GM12878 (cell line): ENCODE data around the gene RNF31. TPM values are rescaled to one million over a fixed set of nuclear protein-coding genes. Genes with fewer than 3 reads are reported as not detected.

Experiments used
- CBX5 ChIP-seq: sonication (generic); IDR thresholded peaks from 2 replicates; pipeline ENCODE4 v1.6.1; 2016; ENCODE audit warnings: low read depth, moderate library complexity, mild to moderate bottlenecking, inconsistent platforms
- ETV6 ChIP-seq, 2 experiments: fragments of 450-650 bp in 1 of 2; IDR thresholded peaks in 1 of 2; conservative IDR thresholded peaks in 1 of 2; 2 replicates each; pipeline ENCODE4 v1.6.1; 2014; ENCODE audit warnings: antibody characterized with exemption in 1 of 2, borderline replicate concordance in 1 of 2, low read depth in 1 of 2, mild to moderate bottlenecking in 1 of 2, moderate library complexity in 1 of 2
- IKZF1 ChIP-seq: fragments of 450-650 bp; conservative IDR thresholded peaks from 2 replicates; pipeline ENCODE4 v1.6.1; 2017; ENCODE audit warnings: antibody characterized with exemption, mild to moderate bottlenecking
- MTA2 ChIP-seq: fragments of 450-650 bp; IDR thresholded peaks from 2 replicates; pipeline ENCODE4 v1.6.1; 2016; ENCODE audit warnings: low read depth, mild to moderate bottlenecking, moderate library complexity
- NBN ChIP-seq: fragments of 450-650 bp; IDR thresholded peaks from 2 replicates; pipeline ENCODE4 v1.6.1; 2016
- NR2F1 ChIP-seq: fragments of 450-650 bp; conservative IDR thresholded peaks from 2 replicates; pipeline ENCODE4 v1.6.1; 2017; ENCODE audit warnings: mild to moderate bottlenecking
- POLR2A ChIP-seq: IDR thresholded peaks from 2 replicates; pipeline ENCODE4 v1.6.1; 2011; ENCODE audit warnings: low read depth, mild to moderate bottlenecking, low read length
- POLR2AphosphoS2 ChIP-seq: IDR thresholded peaks from 2 replicates; pipeline ENCODE4 v1.6.1; 2011; ENCODE audit warnings: low read depth, mild to moderate bottlenecking, low read length, improper control_type of control experiment, moderate library complexity
- SUPT20H ChIP-seq: IDR thresholded peaks from 2 replicates; pipeline ENCODE4 v1.6.1; 2011; ENCODE audit warnings: low read depth, mild to moderate bottlenecking, low read length, moderate library complexity, borderline replicate concordance; ENCODE audit not compliant: control insufficient read depth
- ZBED1 ChIP-seq: IDR thresholded peaks from 2 replicates; pipeline ENCODE4 v1.6.1; 2016; ENCODE audit warnings: borderline replicate concordance
- ZZZ3 ChIP-seq: IDR thresholded peaks from 2 replicates; pipeline ENCODE4 v1.6.1; 2011; ENCODE audit warnings: low read depth; ENCODE audit not compliant: control insufficient read depth, insufficient read length
- polyA plus RNA-seq, 11 experiments: library from polyadenylated mRNA; depleted of rRNA in 4 of 11; unstranded in 6 of 11; stranded (reverse) in 5 of 11; fragments of >200 nt; fragmentation: Nextera tagmentation in 4 of 11; fragmentation: Illumina TruSeq in 1 of 11; extraction: Ambion mirVana in 4 of 11; extraction: Trizol in 1 of 11; gene quantifications; 1 replicate in 1 of 11; 2 replicates in 10 of 11; pipeline versions ENCODE4 v1.2.1 to v1.2.3, GENCODE V29; 2011 to 2016; ENCODE audit warnings: inconsistent platforms in 2 of 11, missing spikeins in 2 of 11, low read depth in 1 of 11
- total RNA-seq, 4 experiments: library from RNA; depleted of rRNA in 3 of 4; stranded (reverse); fragments of >200 nt in 3 of 4; fragmentation: Illumina TruSeq in 1 of 4; extraction: Trizol in 1 of 4; gene quantifications; 2 replicates each; pipeline versions ENCODE4 v1.2.1 to v1.2.3, GENCODE V29; 2013 to 2021
- TF ChIP-seq, protein P1 (sequence below): fragments of 150-350 bp; IDR thresholded peaks from 2 replicates; pipeline ENCODE4 v1.6.1; 2014; ENCODE audit warnings: mild to moderate bottlenecking, low read depth, low read length
- TF ChIP-seq, protein P2 (sequence below): IDR thresholded peaks from 2 replicates; pipeline ENCODE4 v1.6.1; 2011; ENCODE audit warnings: borderline replicate concordance, low read depth, mild to moderate bottlenecking, moderate library complexity, low read length; ENCODE audit not compliant: insufficient read depth, poor library complexity, severe bottlenecking
- TF ChIP-seq, protein P3 (sequence below): fragments of 450-650 bp; IDR thresholded peaks from 2 replicates; pipeline ENCODE4 v1.6.1; 2017; ENCODE audit warnings: mild to moderate bottlenecking, moderate library complexity
- TF ChIP-seq, protein P4 (sequence below): fragments of 450-650 bp; IDR thresholded peaks from 2 replicates; pipeline ENCODE4 v1.6.1; 2018; ENCODE audit warnings: borderline replicate concordance, mild to moderate bottlenecking; ENCODE audit not compliant: partially characterized antibody
- TF ChIP-seq, protein P5 (sequence below): fragments of 450-650 bp; IDR thresholded peaks from 2 replicates; pipeline ENCODE4 v1.6.1; 2018; ENCODE audit warnings: mild to moderate bottlenecking, low read depth, moderate library complexity; ENCODE audit not compliant: partially characterized antibody

Gene RNF31
- total and polyA plus RNA-seq, 10 of the 15 experiments (the other 5 are each of a cell fraction or from before 2014, with no cell fraction given): 8.5 to 92.7 (median 52.0) TPM

DNA sequence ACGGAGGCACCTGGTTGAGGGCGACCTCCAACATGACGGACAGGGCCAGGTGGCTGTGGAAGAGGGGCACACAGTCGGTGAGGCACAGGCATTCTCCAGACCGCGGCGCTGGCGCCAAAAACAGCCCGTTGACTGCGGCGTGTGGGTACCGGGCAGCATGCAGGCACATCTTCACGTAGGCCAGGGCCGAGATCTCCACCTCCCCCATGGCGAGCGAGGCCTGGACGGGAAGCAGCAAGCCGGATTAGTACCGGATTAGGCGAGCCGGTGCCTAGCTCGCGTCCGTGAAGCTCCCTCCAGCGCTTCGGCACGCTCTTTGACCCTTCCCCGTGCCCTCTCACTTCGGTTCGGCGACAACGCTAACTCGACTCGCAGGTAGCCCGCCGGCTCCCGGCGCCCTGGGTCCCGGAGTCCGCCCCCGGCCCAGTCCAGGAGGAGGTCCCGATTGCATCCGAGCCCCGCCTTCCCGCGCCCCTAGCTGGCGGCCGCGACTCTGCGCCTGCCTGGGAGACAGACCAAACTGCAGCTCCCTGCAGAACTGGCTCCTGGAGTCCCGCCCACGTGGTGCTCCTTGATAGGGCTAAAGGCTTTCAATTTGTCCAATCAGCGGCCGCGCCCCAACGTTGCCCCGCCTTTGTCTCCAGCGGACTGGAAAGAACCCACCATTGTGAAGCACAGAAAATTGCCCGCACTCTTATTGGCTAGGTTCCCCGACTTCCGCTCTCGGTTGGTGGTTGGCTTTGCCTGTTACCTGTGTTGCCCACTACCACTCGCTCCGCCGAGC lies 6.0 kb upstream of the RNF31 start, which contains the start of gene EMC9 (continued):
- TF ChIP-seq, protein P1, sequence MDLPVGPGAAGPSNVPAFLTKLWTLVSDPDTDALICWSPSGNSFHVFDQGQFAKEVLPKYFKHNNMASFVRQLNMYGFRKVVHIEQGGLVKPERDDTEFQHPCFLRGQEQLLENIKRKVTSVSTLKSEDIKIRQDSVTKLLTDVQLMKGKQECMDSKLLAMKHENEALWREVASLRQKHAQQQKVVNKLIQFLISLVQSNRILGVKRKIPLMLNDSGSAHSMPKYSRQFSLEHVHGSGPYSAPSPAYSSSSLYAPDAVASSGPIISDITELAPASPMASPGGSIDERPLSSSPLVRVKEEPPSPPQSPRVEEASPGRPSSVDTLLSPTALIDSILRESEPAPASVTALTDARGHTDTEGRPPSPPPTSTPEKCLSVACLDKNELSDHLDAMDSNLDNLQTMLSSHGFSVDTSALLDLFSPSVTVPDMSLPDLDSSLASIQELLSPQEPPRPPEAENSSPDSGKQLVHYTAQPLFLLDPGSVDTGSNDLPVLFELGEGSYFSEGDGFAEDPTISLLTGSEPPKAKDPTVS: no peak
- TF ChIP-seq, protein P2, sequence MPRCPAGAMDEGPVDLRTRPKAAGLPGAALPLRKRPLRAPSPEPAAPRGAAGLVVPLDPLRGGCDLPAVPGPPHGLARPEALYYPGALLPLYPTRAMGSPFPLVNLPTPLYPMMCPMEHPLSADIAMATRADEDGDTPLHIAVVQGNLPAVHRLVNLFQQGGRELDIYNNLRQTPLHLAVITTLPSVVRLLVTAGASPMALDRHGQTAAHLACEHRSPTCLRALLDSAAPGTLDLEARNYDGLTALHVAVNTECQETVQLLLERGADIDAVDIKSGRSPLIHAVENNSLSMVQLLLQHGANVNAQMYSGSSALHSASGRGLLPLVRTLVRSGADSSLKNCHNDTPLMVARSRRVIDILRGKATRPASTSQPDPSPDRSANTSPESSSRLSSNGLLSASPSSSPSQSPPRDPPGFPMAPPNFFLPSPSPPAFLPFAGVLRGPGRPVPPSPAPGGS: no peak
- 0 out of 2 replicates have a peak, but pooled peaks have one; percentile 29 for TF ChIP-seq MTA2
- TF ChIP-seq NR2F1: peak; percentile 54; the same call in 1 of the 2 replicates
- peak; percentile 94 for TF ChIP-seq POLR2A
- peak; percentile 73 for TF ChIP-seq IKZF1
- TF ChIP-seq ZBED1: no peak
- no peak for TF ChIP-seq ETV6 (conservative IDR thresholded peaks at IDR 0.05 in 1 of 2, IDR thresholded peaks at IDR 0.05 in 1 of 2; ENCODE audit: borderline replicate concordance in 1 of 2, low read depth in 1 of 2)
- TF ChIP-seq ZZZ3: no peak
- TF ChIP-seq, protein P3, sequence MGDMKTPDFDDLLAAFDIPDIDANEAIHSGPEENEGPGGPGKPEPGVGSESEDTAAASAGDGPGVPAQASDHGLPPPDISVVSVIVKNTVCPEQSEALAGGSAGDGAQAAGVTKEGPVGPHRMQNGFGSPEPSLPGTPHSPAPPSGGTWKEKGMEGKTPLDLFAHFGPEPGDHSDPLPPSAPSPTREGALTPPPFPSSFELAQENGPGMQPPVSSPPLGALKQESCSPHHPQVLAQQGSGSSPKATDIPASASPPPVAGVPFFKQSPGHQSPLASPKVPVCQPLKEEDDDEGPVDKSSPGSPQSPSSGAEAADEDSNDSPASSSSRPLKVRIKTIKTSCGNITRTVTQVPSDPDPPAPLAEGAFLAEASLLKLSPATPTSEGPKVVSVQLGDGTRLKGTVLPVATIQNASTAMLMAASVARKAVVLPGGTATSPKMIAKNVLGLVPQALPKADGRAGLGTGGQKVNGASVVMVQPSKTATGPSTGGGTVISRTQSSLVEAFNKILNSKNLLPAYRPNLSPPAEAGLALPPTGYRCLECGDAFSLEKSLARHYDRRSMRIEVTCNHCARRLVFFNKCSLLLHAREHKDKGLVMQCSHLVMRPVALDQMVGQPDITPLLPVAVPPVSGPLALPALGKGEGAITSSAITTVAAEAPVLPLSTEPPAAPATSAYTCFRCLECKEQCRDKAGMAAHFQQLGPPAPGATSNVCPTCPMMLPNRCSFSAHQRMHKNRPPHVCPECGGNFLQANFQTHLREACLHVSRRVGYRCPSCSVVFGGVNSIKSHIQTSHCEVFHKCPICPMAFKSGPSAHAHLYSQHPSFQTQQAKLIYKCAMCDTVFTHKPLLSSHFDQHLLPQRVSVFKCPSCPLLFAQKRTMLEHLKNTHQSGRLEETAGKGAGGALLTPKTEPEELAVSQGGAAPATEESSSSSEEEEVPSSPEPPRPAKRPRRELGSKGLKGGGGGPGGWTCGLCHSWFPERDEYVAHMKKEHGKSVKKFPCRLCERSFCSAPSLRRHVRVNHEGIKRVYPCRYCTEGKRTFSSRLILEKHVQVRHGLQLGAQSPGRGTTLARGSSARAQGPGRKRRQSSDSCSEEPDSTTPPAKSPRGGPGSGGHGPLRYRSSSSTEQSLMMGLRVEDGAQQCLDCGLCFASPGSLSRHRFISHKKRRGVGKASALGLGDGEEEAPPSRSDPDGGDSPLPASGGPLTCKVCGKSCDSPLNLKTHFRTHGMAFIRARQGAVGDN: no peak
- TF ChIP-seq NBN: peak; percentile 55; the same call in 1 of the 2 replicates
- TF ChIP-seq, protein P4, sequence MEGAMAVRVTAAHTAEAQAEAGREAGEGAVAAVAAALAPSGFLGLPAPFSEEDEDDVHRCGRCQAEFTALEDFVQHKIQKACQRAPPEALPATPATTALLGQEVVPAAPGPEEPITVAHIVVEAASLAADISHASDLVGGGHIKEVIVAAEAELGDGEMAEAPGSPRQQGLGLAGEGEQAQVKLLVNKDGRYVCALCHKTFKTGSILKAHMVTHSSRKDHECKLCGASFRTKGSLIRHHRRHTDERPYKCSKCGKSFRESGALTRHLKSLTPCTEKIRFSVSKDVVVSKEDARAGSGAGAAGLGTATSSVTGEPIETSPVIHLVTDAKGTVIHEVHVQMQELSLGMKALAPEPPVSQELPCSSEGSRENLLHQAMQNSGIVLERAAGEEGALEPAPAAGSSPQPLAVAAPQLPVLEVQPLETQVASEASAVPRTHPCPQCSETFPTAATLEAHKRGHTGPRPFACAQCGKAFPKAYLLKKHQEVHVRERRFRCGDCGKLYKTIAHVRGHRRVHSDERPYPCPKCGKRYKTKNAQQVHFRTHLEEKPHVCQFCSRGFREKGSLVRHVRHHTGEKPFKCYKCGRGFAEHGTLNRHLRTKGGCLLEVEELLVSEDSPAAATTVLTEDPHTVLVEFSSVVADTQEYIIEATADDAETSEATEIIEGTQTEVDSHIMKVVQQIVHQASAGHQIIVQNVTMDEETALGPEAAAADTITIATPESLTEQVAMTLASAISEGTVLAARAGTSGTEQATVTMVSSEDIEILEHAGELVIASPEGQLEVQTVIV: peak; percentile 89
- TF ChIP-seq SUPT20H: no peak
- TF ChIP-seq POLR2AphosphoS2: peak; percentile 74
- TF ChIP-seq, protein P5, sequence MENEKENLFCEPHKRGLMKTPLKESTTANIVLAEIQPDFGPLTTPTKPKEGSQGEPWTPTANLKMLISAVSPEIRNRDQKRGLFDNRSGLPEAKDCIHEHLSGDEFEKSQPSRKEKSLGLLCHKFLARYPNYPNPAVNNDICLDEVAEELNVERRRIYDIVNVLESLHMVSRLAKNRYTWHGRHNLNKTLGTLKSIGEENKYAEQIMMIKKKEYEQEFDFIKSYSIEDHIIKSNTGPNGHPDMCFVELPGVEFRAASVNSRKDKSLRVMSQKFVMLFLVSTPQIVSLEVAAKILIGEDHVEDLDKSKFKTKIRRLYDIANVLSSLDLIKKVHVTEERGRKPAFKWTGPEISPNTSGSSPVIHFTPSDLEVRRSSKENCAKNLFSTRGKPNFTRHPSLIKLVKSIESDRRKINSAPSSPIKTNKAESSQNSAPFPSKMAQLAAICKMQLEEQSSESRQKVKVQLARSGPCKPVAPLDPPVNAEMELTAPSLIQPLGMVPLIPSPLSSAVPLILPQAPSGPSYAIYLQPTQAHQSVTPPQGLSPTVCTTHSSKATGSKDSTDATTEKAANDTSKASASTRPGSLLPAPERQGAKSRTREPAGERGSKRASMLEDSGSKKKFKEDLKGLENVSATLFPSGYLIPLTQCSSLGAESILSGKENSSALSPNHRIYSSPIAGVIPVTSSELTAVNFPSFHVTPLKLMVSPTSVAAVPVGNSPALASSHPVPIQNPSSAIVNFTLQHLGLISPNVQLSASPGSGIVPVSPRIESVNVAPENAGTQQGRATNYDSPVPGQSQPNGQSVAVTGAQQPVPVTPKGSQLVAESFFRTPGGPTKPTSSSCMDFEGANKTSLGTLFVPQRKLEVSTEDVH: no peak
- TF ChIP-seq CBX5: 0 out of 2 replicates have a peak, but pooled peaks have one; percentile 66
